CD4-positive, alpha-beta T cell treated with Interleukin-4 for 1 hour (primary cell): ENCODE results near the gene SUPT3H.

Experiments
- DNase-seq, 2 donors: peaks; one replicate each; pipeline ENCODE4 v3.0.0-alpha.2; 2020 to 2022

Gene SUPT3H

GRCh38 chr6:44820759-44821158, 557.0 kb downstream of the SUPT3H start:
- no peak for DNase-seq

- DNase-seq: no peak
Observed at GRCh38 chr6:44820321-44820720, 557.4 kb downstream of the SUPT3H start.

- no peak for DNase-seq
Observed at GRCh38 chr6:44811456-44811855, 566.3 kb downstream of the SUPT3H start.

GRCh38 chr6:44809258-44809657, 568.5 kb downstream of the SUPT3H start:
- DNase-seq: no peak

- no peak for DNase-seq
Observed at GRCh38 chr6:44808148-44808547, 569.6 kb downstream of the SUPT3H start.

- no peak for DNase-seq
Observed at GRCh38 chr6:44806656-44807055, 571.1 kb downstream of the SUPT3H start.

GRCh38 chr6:44805238-44805846, 572.4 kb downstream of the SUPT3H start:
- DNase-seq: no peak

- DNase-seq: no peak
Observed at GRCh38 chr6:44804546-44805159, 573.1 kb downstream of the SUPT3H start.

- DNase-seq: no peak
Observed at GRCh38 chr6:44804016-44804415, 573.7 kb downstream of the SUPT3H start.

GRCh38 chr6:44800784-44801592, 576.7 kb downstream of the SUPT3H start:
- no peak for DNase-seq

- DNase-seq: no peak
Observed at GRCh38 chr6:44800171-44800783, 577.5 kb downstream of the SUPT3H start.

GRCh38 chr6:44797746-44798145, 580.0 kb downstream of the SUPT3H start:
- no peak for DNase-seq

- no peak for DNase-seq
Observed at GRCh38 chr6:44795326-44795725, 582.4 kb downstream of the SUPT3H start.

- DNase-seq: no peak
Observed at GRCh38 chr6:44789806-44790205, 587.9 kb downstream of the SUPT3H start.

- no peak for DNase-seq
Observed at GRCh38 chr6:44789061-44789460, 588.7 kb downstream of the SUPT3H start.

GRCh38 chr6:44788387-44788981, 589.2 kb downstream of the SUPT3H start:
- DNase-seq: no peak

- DNase-seq: peak in 1 of 2 donors; percentile 26
Observed at GRCh38 chr6:44787254-44787834, 590.4 kb downstream of the SUPT3H start.

- DNase-seq: no peak
Observed at GRCh38 chr6:44785130-44785529, 592.6 kb downstream of the SUPT3H start.

GRCh38 chr6:44784195-44784594, 593.5 kb downstream of the SUPT3H start:
- DNase-seq: no peak

GRCh38 chr6:44782892-44783291, 594.8 kb downstream of the SUPT3H start:
- DNase-seq: no peak

- DNase-seq: no peak
Observed at GRCh38 chr6:44781912-44782597, 595.7 kb downstream of the SUPT3H start.

- no peak for DNase-seq
Observed at GRCh38 chr6:44780161-44780560, 597.6 kb downstream of the SUPT3H start.
